DND-41 (cell line): ENCODE results near the gene DLST.
A peak's percentile ranks its signal among the peaks of the same experiment; 100 is the strongest.

Experiments used
- ATAC-seq: fragments of 200-7000 bp; cut with Tn5 transposase; 3 replicates; pipeline ENCODE4 v1.9.1; 2021; ENCODE audit warnings: low read depth; ENCODE audit not compliant: insufficient read depth
- DNase-seq: peaks from one replicate; pipeline ENCODE4 v3.0.0-alpha.2; 2020
- H2AFZ ChIP-seq: 2 replicates; pipeline ENCODE4 v1.6.0; 2012; ENCODE audit warnings: low read depth, low read length
- H3K27ac ChIP-seq: 2 replicates; pipeline ENCODE4 v1.5.1; 2012; ENCODE audit warnings: low read length, inconsistent platforms
- H3K27me3 ChIP-seq: fragments of 200-600 bp; sonication (generic); 2 replicates; pipeline ENCODE4 v1.6.0; 2012; ENCODE audit warnings: low read length, mild to moderate bottlenecking, inconsistent platforms; ENCODE audit not compliant: insufficient read depth, poor library complexity
- H3K36me3 ChIP-seq: 2 replicates; pipeline ENCODE4 v1.5.1; 2012; ENCODE audit warnings: low read length, inconsistent platforms; ENCODE audit not compliant: insufficient read depth
- H3K4me1 ChIP-seq: 2 replicates; pipeline ENCODE4 v1.5.1; 2012; ENCODE audit warnings: mild to moderate bottlenecking, low read length; ENCODE audit not compliant: insufficient read depth
- H3K4me2 ChIP-seq: 2 replicates; pipeline ENCODE4 v1.6.0; 2012; ENCODE audit warnings: mild to moderate bottlenecking, moderate library complexity, low read length, inconsistent platforms; ENCODE audit not compliant: insufficient read depth
- H3K4me3 ChIP-seq, 2 experiments: fragments of 200-600 bp in 1 of 2; shearing (Covaris generic) in 1 of 2; 2 replicates each; pipeline ENCODE4 v1.5.1; 2012 to 2016; ENCODE audit warnings: inconsistent platforms in 2 of 2, low read length in 2 of 2, mild to moderate bottlenecking in 2 of 2, low read depth in 1 of 2, moderate library complexity in 1 of 2
- H3K79me2 ChIP-seq: 2 replicates; pipeline ENCODE4 v1.6.0; 2012; ENCODE audit warnings: low read length, inconsistent platforms; ENCODE audit not compliant: insufficient read depth
- H3K9ac ChIP-seq: 2 replicates; pipeline ENCODE4 v1.6.0; 2012; ENCODE audit warnings: low read depth, mild to moderate bottlenecking, inconsistent platforms, low read length, moderate library complexity
- H3K9me3 ChIP-seq: 2 replicates; pipeline ENCODE4 v1.5.1; 2012; ENCODE audit warnings: low read length, moderate library complexity, mild to moderate bottlenecking, inconsistent platforms; ENCODE audit not compliant: insufficient read depth, severe bottlenecking
- H4K20me1 ChIP-seq: 2 replicates; pipeline ENCODE4 v1.6.0; 2012; ENCODE audit warnings: low read length; ENCODE audit not compliant: insufficient read depth
- EZH2 ChIP-seq: IDR thresholded peaks from 3 replicates; pipeline ENCODE4 v1.6.1; 2012; ENCODE audit warnings: borderline replicate concordance, low read depth, mild to moderate bottlenecking, moderate library complexity, low read length, inconsistent platforms; ENCODE audit not compliant: severe bottlenecking
- TF ChIP-seq, protein P1 (sequence below): IDR thresholded peaks from 2 replicates; pipeline ENCODE4 v1.5.1; 2012; ENCODE audit warnings: borderline replicate concordance, low read length, moderate library complexity, mild to moderate bottlenecking; ENCODE audit not compliant: poor library complexity, severe bottlenecking; ENCODE audit errors: extremely low read depth

Gene DLST

DNA sequence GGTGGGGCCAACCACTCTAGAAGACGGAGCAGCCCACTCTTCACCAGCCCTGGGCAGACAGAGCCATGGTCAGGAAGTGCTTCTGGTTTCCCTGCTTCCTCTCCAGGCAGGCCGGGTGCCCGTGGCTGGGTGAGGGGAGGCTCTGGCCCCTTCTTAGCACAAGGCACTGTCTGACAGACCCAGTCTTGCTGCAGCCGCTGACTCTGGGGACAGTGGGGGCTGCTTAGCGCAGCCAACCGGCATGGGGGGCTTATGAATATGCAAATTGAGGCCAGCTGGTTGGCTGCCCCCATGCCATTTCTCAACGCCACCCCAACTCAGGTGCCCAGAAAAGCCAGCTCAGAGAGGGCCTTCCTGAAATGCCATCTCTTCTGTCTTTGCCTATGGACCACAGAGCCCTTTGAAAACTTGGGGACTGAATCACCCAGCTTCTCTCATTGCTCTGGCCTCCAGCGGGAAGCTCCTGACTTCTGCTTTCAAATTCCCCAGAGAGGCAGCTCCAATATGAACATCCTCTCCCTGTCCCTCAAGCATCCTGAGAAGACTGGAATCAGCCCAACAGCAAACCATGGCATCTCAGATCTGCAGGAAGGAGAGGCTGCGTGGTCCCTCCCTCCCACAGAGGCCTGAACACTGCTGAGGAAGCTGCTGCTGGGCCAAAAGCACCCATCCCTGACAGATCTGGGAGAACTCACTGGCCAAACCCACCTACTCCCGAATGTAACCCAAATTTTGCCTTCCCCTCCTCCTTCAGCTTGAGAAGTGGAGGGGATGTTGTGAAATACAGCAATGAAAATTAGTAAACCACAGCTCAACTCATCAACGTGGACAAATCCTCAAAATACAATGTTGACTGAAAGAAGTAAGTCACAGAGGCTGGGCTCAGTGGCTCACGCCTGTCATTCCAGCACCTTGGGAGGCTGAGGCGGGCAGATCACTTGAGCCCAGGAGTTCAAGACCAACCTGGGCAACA is 5.5 kb upstream of the DLST start, which contains the start of gene PROX2:
TSS of gene PROX2 (minus strand) at position 205 of the 973 bp plus-strand sequence. CDS start 12,311 bp downstream, outside the sequence.
- Histone ChIP-seq H3K27ac (no peak within 1 kb of the TSS), H3K36me3 (no peaks in the 10 kb centered on the region), H3K4me2 (no peak within 1 kb of the TSS), H3K4me3 (no peak within 1 kb of the TSS), H3K9me3 (no peaks in the 10 kb centered on the region), H3K9ac (no peak within 1 kb of the TSS), H3K27me3 (no peaks in the 10 kb centered on the region), H3K79me2 (peaks cover 4% of the 10 kb centered on the region), H4K20me1 (no peaks in the 10 kb centered on the region), H2AFZ (no peak within 1 kb of the TSS), H3K4me1 (peaks cover 9% of the 10 kb centered on the region)
- no peak for TF ChIP-seq EZH2
- TF ChIP-seq, protein P1, sequence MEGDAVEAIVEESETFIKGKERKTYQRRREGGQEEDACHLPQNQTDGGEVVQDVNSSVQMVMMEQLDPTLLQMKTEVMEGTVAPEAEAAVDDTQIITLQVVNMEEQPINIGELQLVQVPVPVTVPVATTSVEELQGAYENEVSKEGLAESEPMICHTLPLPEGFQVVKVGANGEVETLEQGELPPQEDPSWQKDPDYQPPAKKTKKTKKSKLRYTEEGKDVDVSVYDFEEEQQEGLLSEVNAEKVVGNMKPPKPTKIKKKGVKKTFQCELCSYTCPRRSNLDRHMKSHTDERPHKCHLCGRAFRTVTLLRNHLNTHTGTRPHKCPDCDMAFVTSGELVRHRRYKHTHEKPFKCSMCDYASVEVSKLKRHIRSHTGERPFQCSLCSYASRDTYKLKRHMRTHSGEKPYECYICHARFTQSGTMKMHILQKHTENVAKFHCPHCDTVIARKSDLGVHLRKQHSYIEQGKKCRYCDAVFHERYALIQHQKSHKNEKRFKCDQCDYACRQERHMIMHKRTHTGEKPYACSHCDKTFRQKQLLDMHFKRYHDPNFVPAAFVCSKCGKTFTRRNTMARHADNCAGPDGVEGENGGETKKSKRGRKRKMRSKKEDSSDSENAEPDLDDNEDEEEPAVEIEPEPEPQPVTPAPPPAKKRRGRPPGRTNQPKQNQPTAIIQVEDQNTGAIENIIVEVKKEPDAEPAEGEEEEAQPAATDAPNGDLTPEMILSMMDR, result no peak
- peak; percentile 67 for ATAC-seq
- peak; percentile 11 for DNase-seq

DNA sequence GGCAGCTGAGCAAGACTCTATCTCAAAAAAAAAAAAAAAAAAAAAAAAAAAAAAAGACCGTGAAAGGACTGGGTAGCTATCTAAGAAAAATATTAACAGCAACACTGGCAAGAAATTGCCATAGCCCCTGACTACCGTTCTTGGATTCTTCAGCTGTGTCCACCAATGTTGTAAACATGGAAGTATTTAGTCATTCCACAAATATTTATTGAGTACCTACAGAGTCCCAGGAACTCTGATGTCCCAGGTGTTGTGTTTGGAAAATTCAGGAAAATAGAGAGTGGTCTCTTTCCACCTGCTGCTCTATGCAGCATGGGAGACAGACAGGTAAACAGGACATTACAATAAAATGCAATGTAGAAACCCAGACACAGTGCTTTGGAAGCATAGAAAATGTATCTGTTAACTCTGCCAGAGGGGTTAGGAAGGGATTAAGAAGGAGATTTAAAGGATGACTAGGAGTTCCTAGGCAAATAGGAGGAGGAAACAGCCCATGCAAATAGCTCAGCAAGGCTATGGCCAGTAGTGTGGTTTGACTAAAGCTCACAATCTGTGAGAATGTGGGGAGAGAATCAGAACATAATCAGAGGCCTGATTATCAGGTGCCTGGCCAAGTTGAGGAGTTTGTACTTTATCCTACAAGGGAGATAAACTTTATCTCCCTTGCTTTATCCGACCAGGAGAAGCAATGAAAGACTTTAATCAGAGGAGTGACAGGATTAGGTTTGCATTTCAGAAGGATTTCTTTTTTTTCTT is 2.1 kb upstream of the DLST start:
- TF ChIP-seq, protein P1, result no peak
- TF ChIP-seq EZH2, result no peak
- no peak overlapping the region for H3K9ac ChIP-seq
- H3K36me3 ChIP-seq, result peaks cover 4% of the 10 kb centered on the region
- no peak for ATAC-seq
- no peak overlapping the region for H3K4me3 ChIP-seq
- no peak for DNase-seq
- H3K4me1 ChIP-seq, result peaks cover 34% of the 10 kb centered on the region
- no peaks in the 10 kb centered on the region for H3K9me3 ChIP-seq
- H4K20me1 ChIP-seq, result peaks cover 21% of the 10 kb centered on the region; the same call in 1 of the 2 replicates
- peaks cover 37% of the 10 kb centered on the region for H3K79me2 ChIP-seq
- peak overlapping the region; percentile 51 for H2AFZ ChIP-seq
- H3K27me3 ChIP-seq, result no peaks in the 10 kb centered on the region
- H3K4me2 ChIP-seq, result no peak overlapping the region
- no peak overlapping the region for H3K27ac ChIP-seq

DNA sequence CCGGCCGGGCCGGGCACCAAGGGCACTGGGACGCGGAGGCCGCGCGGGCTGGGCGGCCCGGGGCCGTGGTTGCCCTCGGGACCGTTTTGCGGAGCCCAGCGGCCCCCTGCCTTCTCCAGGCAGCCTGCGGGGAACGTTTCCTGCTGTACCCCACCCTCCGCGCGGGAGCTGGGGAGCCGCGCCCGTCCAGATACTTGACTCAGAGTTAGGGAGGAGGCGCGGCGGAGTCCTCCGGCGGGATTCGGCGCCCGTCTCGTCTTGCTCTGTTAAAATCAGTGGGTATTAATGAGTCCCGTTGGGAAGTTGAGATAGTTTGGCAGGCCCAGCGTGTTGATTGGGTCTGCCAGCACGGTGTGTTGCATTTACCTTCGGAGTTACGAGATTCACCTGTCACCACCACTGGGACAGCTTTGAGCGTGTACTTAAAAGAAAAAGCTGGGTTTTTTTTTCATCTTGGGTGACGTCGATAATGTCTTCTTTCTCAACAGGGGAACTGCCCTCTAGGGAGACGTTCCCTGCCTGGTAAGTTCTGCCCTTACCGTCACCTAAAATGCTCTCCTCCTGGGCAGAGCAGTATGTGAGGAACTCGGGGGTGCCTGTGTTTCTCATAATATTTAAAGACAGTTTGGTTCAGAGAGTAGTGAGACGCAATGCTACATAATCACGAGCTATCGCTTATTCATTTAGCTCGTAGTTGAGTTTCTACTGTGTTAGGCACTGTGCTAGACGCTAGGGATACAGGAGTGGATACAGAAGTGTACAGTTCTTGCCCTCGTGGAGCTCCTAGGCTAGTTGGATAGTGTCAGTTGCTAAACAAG is 596 bp downstream of the DLST start:
- peak; percentile 48 for ATAC-seq
- TF ChIP-seq, protein P1, result no peak
- no peak for TF ChIP-seq EZH2
- Histone ChIP-seq H3K27me3 (no peaks in the 10 kb centered on the region), H3K4me2 (peak overlapping the region; percentile 89), H3K9me3 (no peaks in the 10 kb centered on the region), H3K9ac (peak overlapping the region; percentile 93), H3K4me1 (peaks cover 44% of the 10 kb centered on the region), H3K79me2 (peaks cover 64% of the 10 kb centered on the region), H2AFZ (peak overlapping the region; percentile 95), H3K27ac (peak overlapping the region; percentile 96), H3K36me3 (peaks cover 30% of the 10 kb centered on the region), H4K20me1 (peaks cover 40% of the 10 kb centered on the region; the same call in 1 of the 2 replicates), H3K4me3 (peak overlapping the region; percentile 79 to 87)
- DNase-seq, result peak; percentile 58
